ENCODE results near the gene MAML3.

DNA sequence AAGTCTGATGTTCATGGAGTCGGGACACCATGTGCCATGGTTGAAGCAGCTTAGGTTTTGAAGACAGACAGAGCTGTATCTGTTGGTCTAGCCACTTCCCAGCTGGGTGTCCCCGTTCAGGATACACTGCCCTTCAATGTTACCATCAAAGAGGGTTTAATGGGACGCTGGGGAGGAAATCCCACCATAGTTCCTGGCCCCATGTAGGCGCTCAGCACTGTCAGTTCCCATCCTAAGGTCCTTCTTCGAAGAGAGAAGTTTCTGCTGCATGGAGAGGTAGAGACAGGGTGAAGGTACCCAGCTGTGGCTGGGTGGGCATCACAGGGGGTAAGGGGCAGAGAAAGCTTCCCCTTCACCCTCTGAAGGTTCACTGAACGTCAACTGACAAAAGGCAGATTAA, 484.6 kb downstream of the MAML3 start:
- TF ChIP-seq CTCF (IDR thresholded peaks at IDR 0.05; ENCODE audit: poor library complexity): no peak
- TF ChIP-seq EZH2 (IDR thresholded peaks at IDR 0.05; ENCODE audit: borderline replicate concordance): no peak
- no peak for TF ChIP-seq EZH2phosphoT487 (IDR thresholded peaks at IDR 0.05; ENCODE audit: low read depth, severe bottlenecking, unreplicated experiment)

All from hepatocyte (in vitro differentiated cells).